NCI-H187 (cell line): ENCODE measurements around the gene ARHGAP42.

Experiments used
- DNase-seq, 2 experiments: peaks; one replicate each; lab custom pipeline; 2025; lab: John Stamatoyannopoulos, UW

The ARHGAP42 gene

DNA sequence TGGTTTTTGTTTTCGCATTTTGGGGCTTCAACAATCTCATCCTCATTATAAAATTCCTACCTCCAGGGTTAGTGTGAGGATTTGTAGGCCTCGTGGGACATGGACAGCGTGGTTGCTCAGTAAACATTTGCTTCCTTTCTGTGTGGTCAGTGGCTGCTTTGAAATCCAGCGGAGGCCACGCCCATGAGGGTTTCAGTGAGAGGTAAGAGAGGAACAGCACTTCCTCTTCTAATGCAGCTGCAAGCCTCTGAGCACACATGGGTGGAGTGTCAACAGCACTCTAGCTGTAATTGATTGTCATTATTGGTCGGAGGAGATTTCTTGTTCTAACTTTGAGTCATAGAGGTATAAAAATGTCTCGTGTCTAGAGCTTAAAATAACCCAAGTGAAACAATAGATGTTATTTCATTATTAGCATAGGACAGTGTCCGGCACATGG, 6.0 kb upstream of the ARHGAP42 start:
- peak; percentile 11 to 49 for DNase-seq

DNA sequence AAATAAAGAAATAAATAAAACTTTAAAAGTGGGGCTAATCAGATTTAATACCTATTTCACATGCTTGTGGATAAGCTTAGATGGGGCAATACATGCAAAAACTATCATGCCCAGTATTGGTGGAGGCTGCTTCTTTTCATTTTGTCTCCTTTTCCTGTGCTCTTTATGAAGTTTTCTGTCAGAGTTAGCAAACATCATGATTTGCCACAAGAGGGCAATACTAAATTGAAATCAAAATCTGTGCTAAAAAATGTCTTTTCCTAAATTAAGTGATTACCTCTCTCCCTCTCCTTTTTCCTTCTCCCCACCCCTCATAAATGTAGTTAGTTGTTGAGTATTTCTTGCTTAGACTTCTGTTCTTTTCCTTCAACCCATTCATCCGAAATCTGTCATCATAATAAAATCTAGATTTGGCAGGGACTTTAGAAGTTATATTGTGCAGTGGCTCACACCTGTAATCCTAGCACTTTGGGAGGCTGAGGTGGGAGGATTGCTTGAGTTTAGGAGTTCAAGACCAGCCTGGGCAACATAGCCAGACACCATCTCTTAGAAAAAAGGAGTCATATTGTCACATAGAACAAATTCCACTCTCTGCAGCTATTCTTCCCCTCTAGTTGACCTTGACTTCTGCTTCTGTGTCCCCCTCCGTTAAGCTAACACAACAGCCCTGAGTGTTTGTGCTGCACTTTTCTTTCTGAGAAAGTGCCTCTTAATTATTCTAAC, 4.7 kb upstream of the ARHGAP42 start:
- DNase-seq: no peak

DNA sequence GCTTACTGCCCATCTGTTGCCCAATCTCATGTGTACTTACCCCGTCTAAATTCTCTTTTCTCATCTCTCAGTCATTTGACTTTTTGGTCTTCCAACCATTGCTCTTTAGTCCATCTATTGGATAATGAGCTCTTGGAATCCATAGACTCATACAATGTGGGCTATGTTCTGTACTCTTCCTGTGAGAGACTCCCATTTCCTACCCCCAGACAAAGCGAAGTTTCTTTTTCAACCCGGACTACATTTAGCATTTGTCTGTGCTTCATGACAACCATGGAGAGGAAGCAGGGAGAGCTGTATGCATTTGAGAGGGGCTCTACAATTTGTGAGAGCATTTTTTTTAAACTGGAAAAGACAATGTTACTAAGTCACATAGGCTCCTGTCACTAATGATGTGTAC, 4.0 kb upstream of the ARHGAP42 start:
- no peak for DNase-seq

DNA sequence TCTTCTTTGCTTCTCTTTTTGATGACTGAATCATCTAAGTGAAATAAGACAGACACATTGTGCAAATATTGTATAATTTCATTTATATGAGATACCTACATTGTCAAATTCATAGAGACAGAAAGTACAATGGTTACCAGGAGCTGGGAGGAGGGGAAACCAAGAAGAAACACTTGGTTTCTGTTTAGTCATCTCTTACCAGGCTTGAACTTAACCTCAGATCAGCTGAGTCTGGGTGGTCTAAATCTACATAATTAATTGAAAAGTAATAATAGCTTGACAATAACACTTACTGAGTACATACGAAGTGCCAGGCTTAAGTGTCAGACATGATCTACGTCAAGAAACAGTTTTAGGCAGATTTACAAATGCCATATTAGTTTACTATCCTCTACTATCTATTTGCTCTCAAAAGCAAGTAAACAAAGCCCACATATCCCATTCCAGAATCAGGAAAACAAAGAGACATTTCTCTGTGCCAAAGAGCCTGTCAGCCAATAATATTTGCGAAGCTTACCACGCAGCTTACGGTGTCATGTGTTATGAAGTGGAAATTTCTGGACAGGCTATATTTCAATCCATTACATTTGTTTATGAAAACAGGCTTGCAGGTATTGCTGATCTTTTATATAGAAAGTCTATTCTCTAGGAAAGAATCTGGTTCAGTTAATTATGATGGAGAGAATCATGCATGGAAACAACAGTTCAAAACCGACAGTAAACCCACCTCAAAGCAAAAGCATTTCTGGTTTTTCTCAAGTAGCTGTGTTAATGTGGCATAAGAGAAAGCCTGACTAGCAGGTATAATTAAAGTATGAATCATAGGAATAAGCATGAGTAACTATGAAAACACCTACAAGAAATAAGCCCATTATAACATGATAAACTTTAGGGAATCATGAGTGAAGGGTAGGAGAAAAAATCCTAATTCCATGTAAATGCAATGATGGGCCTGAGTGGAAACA, 2.7 kb upstream of the ARHGAP42 start:
- DNase-seq: no peak

DNA sequence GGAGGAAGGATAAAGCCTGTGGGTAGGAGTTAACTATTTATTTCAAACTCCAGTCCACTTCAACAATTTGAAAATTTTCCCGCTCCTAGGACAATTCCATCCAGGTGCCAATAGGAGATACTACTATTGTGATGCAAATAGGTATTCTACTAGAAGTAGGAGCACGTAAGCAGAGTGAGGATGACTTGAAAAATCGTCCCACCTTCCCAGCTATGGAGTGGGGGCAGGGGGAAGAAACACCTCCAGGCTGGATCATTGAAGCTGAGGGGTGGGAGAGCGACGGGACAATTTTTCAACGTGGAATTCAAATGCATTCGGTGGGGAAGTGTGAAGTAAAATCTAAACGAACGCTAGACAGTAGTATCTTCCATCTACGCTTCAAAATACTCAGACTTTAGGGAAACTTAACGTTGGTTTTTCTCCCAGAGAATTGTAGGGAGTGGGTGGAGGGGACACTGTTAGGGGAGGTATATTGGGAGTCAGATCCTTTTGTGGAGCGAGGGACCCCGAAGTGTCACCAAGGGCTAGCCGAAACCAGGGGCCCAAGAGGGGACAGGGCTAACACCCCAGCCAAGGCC, 523 bp upstream of the ARHGAP42 start:
- DNase-seq: no peak

DNA sequence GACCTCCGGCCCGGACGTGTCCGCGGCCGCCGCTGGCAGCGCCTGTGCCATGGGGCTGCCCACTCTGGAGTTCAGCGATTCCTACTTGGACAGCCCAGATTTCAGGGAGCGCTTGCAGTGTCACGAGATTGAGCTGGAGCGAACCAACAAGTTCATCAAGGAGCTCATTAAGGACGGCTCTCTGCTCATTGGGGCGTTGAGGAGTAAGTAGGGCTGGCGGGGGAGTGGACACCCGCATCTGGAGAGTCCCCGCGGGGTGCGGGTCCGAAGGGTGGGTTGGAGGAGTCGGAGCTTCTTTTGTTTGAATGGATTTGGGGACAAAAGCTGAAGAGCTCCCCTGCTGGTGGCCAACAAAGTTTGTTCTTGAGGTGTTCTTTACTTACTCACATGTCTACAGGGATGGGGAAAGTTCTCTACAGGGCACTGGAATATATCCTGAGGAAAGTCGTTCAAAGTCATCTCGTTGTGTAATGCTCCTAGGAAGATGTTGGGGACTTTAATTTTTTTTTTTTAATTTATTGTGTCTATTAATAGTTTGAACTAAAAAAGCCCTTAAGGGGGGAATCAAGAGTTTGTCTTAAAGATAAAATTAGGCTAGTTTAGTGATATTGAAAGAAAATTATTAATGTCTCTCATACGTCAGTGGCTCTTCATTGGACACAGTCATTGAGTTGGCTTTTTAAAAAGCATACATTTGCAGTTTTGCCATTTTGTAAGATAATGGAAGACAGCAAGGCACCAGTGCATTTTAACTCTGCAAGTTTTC, 725 bp downstream of the ARHGAP42 start:
- DNase-seq: no peak

DNA sequence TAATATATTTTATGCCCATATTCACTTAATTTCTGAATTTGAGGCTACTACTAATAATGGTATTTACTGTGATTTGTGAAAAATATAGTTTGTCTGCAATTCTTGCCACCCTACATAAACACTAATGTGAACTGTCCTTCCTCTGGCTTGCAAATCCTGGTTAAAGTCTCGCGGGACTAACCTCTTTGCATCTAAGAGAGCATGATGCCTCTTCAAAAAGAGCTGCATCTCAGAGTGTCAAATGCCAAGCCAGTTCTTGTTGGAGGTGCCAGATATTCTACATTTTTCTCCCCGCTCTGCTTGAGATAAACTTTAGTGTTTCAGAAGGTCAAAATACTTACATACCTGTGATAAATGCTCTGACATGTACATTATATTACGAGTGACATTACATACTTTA, 2.1 kb downstream of the ARHGAP42 start:
- no peak for DNase-seq

DNA sequence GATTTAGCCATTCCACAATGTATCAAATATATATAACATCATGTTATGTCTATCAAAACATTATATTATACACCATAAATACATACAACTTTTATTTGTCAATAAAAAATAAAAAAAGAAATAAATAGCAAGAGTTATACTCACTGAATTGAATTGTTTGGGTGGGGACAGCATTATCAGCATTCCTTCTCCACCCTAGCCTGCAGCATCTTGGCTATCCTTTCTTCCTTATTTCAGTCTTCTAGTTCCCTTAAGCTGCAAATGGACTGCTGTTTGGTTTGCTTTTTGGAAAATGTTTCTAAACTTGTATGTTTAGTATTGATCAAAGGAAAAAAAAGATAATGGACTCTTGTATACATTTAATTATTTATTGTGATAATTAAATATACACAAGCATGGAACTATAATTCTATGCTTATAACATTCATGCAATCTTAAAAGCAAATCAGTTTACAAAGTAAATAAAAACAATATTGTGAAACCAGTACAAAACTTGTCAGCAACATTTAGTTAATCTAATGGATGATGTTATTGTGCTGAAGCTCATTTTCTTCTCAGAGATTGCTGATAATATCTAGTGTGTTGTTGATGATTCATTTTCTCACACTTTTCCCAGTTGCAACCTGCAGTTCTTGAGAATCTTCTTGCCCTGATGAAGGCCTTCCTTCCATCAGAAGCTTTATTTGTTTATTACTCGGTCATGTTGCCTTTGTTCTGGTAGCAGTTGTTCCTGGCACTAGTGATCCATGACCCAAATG, 5.0 kb downstream of the ARHGAP42 start:
- no peak for DNase-seq

DNA sequence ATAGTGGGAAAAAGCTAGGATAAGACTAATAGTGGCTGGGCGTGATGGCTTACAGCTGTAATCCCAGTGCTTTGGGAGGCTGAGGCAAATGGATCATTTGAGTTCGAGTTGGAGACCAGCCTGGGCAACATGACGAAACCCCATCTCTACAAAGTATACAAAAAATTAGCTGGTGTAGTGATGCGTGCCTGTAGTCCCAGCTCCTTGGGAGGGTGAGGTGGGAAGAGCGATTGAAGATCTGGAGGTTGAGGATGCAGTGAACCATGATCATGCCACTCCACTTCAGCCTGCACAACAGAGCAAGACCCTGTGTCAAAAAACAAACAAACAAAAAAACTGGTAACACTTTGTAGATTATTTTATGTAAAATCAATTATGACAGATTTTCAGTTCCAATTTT, 8.8 kb downstream of the ARHGAP42 start:
- no peak for DNase-seq

DNA sequence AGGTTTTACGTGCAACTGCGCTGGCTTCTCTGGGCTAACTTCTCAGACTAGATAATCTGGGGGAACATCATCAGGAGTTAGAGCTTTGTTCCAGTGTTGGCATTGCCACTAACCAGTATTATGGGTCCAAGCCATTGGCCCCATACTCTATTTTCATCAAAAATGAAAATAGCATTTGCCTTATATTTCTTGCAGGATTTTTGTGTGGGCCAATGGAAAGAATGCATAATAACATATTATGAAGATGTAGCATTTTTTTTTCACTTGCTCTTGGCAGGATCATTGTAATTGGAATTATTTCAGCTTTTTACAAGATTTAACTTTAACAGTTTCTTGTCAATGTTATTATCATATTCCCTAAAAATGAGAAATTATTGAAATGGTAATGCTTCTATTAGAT, 16.1 kb downstream of the ARHGAP42 start:
- no peak for DNase-seq

DNA sequence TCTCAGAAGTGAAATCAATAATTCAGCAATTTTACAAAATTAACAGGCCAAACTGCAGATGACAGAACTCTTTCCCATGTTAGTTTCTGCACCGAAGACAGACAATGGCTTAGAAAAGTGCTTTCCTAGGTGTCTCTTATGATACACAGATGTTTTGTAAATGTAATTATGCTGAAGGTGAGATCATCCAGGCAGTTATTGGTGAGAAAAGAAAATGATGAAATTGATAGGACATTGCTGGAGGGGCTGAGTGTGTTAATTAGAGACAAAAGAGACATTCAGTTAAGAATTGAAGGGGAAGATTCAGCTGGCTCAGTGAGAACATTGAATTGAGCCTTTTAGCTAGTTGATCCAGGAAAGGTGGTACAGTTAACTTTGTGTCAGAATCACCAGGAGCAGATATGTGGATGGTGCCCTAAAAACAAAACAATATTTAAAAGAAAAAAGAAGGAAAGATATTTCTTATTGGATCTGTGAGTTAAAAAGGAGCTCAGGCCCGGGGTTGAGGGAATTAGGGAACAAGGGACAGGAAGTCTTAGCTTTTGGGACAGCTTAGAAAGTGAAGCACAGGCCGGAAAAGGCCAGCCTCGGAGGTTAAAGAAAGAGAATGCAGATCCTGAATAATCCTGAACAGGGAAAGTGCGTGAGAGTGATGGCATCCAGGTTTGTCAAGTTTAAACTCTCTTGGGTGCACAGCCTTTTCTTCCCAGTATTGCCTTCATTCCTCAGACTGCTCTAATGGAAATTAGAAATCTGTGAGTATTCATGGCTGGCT, 16.9 kb downstream of the ARHGAP42 start:
- DNase-seq: no peak

DNA sequence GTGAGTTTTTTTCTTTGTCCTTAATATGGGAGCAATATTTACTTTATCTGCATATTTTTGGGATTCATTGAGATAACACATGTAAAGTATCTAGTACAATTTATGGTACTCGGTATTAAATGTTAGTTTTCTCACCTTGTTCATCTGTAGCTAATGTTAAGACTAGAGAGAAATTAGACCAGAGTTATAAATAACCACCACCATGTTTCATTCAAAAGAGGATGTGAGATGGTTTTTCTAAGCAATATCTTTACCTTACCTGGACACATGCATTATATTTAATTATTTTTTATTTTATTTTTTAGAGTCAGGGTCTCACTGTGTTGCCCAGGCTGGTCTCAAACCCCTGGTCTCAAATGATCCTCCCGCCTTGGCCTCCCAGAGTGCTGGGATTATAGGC, 18.4 kb downstream of the ARHGAP42 start:
- no peak for DNase-seq

DNA sequence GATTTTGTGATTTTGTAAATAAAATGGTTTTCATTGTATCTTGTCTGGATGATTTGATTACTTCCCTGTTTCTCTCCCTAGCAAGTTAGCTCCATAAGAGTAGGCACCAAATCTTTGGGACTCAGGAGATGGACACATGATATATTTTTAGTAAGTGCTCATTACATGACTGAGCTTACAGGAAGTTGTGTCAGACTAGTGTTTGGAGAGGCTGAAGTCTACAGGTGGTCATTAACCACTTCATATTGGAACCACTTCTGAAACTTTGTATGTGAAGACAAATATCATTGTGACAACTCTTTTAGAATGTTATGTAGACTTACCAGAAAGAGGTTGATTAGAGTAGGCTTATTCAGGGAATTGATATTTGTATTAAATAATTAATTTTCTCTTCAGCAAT, 19.1 kb downstream of the ARHGAP42 start:
- DNase-seq: no peak

DNA sequence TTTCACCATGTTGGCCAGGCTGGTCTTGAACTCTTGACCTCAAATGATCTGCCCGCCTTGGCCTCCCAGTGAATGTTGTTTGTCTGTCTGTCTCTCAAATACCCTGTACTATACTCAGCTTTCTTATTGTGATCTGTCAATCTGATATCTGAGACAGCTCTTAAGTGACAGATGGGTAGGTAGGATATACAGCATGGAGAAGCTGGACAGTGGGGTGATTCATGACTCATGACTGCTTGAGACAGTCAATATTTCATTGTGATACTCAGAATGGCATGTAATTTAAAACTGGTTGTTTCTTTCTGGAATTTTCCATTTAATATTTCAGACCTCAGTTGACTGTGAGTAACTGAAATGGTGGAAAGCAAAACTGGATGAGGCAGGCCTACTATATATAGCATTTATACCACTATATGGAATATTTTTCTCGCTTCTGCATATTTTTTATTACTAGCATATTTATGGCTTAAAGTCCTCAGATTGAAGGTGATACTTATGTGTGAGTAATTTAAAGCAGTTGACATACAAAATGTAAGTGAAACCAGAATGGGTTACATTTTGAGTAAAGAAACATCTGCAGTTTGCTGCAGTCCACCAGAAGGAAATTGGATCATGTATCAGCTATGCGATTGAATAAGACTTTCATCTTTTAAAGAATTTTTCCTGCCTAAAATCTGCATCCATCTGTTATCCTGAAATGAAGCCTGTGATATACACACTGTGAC, 22.3 kb downstream of the ARHGAP42 start:
- no peak for DNase-seq

DNA sequence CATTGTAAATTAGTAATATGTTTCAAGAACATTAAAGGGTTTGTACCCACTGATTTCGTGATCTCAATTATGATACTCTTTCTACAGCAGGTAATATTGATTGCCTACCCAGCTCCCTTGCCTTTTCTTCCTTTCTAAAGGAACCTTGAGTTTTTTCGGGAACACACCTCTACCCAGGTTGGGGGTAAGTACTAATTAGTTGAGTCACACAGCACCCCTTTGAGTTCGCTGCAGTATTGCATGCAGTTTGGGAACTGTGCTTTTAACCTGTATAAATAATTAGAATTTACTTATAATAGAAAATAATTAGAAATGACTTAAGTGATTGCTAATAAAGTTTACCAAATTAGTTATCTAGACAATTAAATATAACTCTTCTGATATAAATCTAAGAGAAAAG, 24.9 kb downstream of the ARHGAP42 start:
- DNase-seq: no peak

DNA sequence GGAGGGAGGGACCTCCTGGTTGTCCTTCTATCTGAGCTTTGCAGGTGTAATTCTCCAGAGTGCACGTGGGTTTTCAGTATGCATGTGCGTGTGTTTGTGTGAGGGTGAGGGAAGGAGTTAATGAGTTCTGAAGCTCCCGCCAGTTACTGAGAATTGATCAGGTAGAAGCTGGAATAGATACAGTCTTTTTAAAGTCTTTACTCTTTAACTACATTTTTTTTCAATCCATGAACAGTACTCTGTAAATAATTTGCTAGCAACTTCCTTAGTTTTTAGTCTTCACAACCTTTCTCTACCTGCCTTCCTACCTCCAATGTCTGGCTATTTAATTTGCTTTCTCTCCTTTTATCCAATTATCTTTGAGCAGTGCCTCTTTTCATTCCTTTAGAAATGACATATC, 25.5 kb downstream of the ARHGAP42 start:
- no peak for DNase-seq

DNA sequence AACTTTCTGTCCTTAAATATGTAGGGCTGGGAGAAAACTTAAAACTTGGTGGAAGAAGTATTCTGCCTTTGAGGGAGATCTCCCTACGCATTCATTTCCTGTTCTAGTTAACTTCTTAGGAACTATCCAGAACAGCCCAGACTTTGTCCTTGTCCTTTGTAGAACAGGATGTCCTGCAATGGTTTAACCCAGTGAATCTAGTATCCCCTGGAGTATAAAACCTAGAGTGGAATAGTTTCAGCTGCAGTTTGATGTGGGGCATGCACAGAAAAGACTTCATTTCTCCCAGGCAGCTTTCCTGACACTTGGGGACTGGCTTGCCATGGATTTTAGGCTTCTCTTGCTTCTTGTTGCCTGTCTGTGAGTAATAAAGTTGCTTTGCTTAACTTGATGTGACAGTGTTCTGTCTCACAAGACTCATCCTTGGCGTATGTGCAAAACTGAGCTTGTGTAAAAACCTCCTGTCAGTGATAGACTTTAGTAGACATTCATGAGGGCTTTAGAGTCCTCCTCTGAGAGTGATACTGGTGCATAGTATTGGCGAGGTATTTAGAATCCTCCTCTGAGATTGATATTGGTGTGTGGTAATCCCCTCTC, 28.2 kb downstream of the ARHGAP42 start:
- no peak for DNase-seq

DNA sequence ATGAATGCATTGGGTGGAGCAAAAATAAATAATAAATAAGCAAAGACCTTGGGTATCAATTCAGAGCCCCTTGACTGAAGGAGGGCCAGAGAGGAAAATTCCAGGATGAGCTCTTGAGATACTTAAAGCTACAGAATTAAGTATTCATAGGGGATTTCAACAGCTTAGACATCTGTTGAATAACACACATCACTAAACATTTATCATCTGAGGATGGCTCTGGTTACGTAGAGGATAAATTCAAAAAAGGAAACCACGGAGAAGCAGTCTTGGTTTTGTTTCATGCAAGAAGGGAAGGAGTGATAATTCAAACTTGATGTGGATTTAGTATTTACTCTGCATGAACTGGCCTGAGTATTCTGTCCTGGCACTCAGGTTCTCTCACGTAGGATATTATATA, 29.8 kb downstream of the ARHGAP42 start:
- DNase-seq: no peak

DNA sequence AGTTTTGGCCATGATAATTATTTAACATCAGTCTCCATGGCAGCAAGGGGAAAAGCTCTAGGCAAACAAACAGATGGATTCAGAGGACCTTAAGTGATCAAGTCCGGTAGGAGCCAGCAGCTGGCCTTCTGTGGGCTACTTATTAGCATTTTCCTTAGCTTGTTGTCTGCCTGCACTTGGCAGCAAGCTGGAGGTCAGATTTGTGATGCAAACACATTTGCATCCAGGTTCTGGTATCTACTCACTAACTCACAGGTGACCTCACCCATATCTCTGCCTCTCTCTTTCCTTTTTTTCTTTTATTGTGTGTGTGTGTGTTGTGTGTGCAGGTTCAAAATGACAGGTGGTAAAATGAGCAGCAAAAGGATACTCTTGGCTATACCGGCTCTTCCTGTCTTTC, 32.3 kb downstream of the ARHGAP42 start:
- peak in 1 of 2 experiments; percentile 3 for DNase-seq
